Spleen (tissue), 7 donors: Measurements from ENCODE around the gene PROM1.

Experiments used
- CTCF ChIP-seq, 11 experiments: fragments of 200-600 bp in 7 of 11; fragments of 450-650 bp in 4 of 11; sonication (generic) in 4 of 11; IDR thresholded peaks in 8 of 11; conservative IDR thresholded peaks in 3 of 11; 1 replicate in 7 of 11; 2 replicates in 4 of 11; pipeline versions ENCODE4 v1.4.0 to v1.8.0; 2016 to 2021; ENCODE audit warnings: antibody characterized with exemption in 11 of 11, inconsistent platforms in 4 of 11, mild to moderate bottlenecking in 1 of 11
- POLR2A ChIP-seq, 3 donors: fragments of 450-650 bp; IDR thresholded peaks; one replicate each; pipeline ENCODE4 v1.5.1; 2017; ENCODE audit warnings: antibody characterized with exemption in 3 of 3, mild to moderate bottlenecking in 1 of 3
- POLR2AphosphoS5 ChIP-seq, 3 donors: sonication (generic); formaldehyde crosslinking; IDR thresholded peaks; one replicate each; pipeline ENCODE4 v1.5.1; 2017; ENCODE audit warnings: antibody characterized with exemption in 3 of 3
- donor health status: DM: no; HTN: no; CAD: no; lungs with moderate emphysema.
- donor health status: DM: no; HTN: no; CAD: no.
- donor health status: DM: no; HTN: no; CAD: no.

DNA sequence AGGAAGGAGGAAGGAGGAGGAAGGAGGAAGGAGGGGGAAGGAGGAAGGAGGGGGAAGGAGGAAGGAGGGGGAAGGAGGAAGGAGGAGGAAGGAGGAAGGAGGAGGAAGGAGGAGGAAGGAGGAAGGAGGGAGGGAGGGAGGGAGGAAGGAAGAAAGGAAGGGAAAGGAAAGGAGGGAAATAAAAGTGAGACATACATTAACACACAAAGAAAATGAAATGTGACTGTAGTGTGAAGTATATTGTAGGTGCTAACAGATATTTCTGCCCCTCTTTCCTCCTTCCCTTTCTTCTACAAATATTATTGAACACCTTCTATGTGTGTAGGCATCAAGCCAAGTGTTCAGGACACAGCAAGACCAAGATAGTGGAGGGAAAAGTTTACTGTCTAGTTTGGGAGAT, 26.4 kb upstream of the PROM1 start:
- TF ChIP-seq CTCF (IDR thresholded peaks at IDR 0.05 in 8 of 11, conservative IDR thresholded peaks at IDR 0.05 in 3 of 11) (no peak), POLR2A (IDR thresholded peaks at IDR 0.05) (no peak), POLR2AphosphoS5 (IDR thresholded peaks at IDR 0.05) (no peak)
